GM18861 (cell line): ENCODE measurements around the gene RASAL1.

ENCODE experiments used
- ATAC-seq: cut with Tn5 transposase; IDR thresholded peaks from one replicate; pipeline ENCODE4 v1.9.1; 2021; ENCODE audit not compliant: unreplicated experiment

RASAL1 gene

DNA sequence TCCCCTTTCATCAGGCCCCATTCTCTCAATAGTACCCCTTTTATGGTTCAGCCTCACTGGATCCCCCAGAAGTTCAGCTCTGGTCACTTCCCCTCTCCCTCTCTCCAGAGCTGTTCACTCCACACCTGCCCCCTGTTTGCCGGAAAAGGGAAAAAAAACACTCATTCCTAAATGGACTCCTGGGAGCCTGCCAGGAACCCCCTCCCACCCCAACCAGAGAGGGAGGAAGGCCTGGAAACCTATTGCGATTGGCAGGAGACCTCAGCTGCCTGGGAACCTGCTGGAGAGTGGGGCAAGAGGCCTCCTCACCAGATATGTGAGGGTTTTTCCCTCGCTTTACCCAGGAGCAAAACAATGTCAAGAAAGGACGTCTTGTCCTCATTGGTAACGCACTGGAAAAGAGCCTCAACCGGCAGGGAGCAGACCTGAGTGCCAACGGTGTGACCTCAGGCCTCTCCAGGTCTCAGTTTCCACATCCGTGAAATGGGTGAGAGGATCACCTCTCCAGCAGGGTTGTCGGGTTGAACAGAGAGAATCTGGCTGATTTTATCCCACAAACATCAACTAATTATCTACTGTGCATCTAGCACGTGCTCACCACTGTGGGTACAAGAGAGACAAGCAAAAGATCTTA is 74.4 kb downstream of the RASAL1 start:
- ATAC-seq: no peak

GRCh38 chr12:113060336-113060960 is 75.1 kb downstream of the RASAL1 start:
- no peak for ATAC-seq

DNA sequence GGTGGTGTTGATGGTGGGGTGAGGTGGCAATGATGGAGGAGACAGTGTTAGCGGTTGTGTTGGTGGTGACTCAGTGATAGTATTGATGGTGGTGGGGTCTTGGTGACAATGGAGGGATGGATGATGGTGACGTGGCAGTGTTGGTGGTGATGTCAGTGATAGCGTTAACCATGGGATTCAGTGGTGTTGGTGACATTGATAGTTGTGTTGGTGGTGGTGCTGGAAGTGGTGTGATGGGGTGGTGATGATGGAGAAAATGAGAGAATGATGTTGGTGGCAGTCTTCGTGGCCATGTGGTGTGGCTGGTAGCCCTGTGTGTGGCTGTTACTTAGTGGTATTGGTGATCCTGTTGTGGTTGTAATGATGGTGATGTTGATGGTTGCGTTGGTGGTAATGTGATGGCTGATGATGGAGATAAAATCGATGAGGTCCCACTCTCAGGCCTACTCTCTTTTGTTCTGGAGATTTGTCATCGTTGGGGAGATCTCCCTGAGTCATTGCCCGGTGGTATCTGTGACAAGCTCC is 76.4 kb downstream of the RASAL1 start:
- ATAC-seq: no peak

DNA sequence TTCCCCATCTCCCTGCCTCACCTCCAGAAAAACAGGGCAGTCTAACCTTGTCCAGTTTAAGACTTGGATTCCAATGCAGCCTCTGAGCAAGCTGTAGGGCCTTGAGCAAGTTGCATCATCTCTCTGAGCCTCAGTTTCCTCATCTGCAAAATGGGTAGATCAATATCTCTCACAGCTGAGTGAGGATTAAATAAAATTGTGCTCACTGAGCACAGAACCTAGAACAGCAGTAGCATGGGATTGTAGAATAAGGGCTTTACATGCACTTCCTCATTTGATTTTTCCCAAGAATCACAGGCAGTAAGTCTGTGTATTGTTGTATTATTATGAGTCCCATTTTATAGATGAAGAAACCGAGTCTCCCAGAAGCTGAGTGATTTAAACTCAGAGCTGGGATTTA is 77.0 kb downstream of the RASAL1 start:
- ATAC-seq: no peak

GRCh38 chr12:113057565-113058485 is 77.7 kb downstream of the RASAL1 start:
- ATAC-seq: no peak

- no peak for ATAC-seq
Observed at GRCh38 chr12:113056631-113057488, 78.7 kb downstream of the RASAL1 start, which contains the start of gene DTX1. Gene DTX1, plus strand, starts transcription at chr12:113056730. Its CDS starts 1,463 bp downstream, at chr12:113058193.

DNA sequence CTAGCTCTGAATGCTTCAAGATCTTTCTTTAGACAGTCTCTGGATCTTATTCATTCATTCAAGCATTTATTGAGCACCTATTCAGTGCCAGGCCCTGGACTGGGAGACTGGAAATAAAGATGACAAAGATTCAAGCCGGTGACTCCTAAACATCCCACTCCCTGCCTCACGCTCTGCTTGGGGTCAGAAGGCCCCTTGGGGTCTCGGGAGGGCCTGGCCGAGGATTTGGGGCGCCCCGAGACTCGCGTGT is 79.3 kb downstream of the RASAL1 start:
- no peak for ATAC-seq

DNA sequence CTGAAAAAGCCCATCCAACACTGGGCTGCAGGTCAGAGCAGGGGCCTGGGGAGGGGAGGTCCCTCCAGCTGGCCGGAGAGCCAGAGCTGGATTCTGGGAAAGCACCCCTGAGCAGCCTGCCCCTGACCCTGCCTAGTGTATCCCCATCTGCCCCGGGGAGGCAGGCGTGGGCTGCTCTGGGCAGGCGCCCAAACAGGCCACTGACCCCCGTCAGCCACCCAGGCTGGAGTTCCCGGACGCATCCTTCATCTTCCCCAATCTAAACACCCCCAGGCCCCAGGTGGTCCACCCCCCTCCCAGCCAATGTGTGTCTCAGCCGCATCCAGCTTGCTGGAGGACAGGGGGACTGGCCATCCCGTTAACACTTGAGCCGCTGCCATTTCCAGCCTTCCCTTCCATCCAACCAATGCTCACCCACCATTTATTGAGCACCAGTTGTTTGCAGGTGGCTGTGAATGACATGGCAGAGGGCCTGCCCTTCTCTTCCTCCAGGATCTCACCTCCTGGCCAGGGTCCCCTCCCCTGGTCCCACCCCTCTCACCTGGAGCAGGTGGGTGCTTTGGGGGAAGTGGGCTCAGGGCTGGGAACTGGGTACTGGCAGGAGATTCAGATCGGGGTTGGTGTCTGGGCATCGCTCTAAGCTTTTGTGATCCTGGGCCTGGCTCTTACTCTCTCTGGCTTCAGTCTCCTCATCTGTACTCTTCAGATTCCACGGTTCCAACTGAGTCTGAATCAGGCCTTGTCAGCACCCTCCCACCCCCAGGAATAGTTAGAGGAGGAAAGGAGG is 79.8 kb downstream of the RASAL1 start:
- ATAC-seq: no peak

- no peak for ATAC-seq
Observed at GRCh38 chr12:113054948-113055486, 80.5 kb downstream of the RASAL1 start.

DNA sequence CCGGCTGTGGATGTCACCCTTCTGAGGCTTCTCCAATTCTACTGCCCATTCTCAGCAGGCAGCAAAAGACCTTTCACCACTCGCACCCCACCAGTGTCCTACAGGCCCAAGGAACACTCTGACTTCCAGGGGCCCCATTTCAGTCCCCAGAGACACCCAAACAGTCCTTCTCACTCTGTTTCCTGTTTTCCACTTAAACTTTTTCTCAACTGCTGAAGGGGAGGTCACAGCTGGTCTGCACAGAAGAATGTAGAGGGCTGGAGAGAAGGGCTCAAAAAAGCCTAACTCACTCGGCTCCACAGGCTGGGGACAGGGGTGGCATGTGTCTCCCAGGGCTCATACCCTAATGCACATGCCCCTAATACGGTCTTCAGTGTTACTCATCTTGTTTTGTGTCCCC is 83.2 kb downstream of the RASAL1 start:
- ATAC-seq: no peak

GRCh38 chr12:113051759-113052158 is 83.8 kb downstream of the RASAL1 start:
- no peak for ATAC-seq

DNA sequence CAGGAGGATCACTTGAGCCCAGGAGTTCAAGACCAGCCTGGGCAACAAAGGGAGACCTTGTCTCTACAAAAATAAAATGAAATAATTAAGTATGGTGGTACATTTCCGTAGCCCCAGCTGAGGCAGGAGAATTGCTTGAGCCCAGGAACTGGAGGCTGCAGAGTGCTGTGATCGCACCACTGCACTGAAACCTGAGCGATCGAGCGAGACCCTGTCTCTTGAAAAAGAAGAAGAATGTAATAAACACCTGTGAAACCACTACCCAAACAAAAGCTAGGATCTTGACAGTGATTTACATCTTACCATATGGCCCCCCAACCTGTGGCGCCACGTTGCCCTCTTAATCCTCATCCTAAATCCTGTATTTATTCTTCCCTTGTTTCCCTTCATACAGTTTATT is 84.8 kb downstream of the RASAL1 start:
- ATAC-seq: peak; percentile 71

- no peak for ATAC-seq
Observed at GRCh38 chr12:113049976-113050742, 85.4 kb downstream of the RASAL1 start.
